ENCODE measurements around the gene MLEC.

DNA sequence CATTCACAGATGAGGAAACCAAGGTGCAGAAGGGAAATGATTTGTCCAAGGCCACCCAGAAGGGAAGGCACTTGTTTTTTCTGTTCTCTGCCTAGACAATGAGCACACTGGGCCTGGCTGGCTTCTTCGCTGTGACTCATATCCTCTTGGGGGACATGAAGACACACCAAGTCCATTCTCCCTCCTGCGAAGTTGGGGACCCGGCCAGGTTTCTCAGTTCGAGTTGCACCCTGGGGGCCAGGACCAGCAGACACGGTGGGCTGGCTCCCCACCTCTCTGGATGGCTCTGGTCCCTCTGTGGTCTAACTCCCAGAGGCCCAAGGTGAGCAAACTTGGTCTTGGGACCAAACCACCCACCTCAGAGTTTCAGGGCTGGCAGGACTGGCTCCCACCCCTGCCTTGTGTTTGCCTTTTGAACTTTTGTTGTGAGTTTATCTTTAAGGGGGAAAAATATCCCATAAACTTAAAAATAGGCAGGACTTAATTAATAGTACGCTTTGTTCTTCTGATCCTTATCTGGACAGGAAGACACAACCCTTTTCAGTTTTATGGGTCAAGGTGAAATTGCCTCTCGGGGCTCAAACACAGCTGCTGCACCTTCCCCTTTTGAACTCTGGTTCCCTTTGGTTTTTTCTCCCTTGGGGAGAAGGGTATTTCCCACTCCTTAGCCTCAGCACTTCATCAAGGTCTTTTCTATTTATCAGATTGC is 9.0 kb upstream of the MLEC start:
- TF ChIP-seq, protein P1, sequence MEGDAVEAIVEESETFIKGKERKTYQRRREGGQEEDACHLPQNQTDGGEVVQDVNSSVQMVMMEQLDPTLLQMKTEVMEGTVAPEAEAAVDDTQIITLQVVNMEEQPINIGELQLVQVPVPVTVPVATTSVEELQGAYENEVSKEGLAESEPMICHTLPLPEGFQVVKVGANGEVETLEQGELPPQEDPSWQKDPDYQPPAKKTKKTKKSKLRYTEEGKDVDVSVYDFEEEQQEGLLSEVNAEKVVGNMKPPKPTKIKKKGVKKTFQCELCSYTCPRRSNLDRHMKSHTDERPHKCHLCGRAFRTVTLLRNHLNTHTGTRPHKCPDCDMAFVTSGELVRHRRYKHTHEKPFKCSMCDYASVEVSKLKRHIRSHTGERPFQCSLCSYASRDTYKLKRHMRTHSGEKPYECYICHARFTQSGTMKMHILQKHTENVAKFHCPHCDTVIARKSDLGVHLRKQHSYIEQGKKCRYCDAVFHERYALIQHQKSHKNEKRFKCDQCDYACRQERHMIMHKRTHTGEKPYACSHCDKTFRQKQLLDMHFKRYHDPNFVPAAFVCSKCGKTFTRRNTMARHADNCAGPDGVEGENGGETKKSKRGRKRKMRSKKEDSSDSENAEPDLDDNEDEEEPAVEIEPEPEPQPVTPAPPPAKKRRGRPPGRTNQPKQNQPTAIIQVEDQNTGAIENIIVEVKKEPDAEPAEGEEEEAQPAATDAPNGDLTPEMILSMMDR (IDR thresholded peaks at IDR 0.05) = no peak
- TF ChIP-seq POLR2AphosphoS5 (IDR thresholded peaks at IDR 0.05) = peak; percentile 26 to 59
- TF ChIP-seq POLR2A (IDR thresholded peaks at IDR 0.05) = no peak
- TF ChIP-seq EP300 (IDR thresholded peaks at IDR 0.05) = no peak
